A673 (cell line): Measurements from ENCODE around the gene CHMP2A. TPM values are rescaled to one million over a fixed set of nuclear protein-coding genes. Genes with fewer than 3 reads are reported as not detected.

Experiments used
- BruUV-seq: library from RNA; stranded (reverse); fragments of 400-500 nt; replicated peaks from 2 replicates; lab custom pipeline; 2021; lab: Mats Ljungman, UMichigan
- CTCF ChIA-PET: fragments of 300-600 bp; sonication (Branson Sonifier 250); formaldehyde crosslinking; loops from one replicate; lab custom pipeline; 2022; ENCODE audit warnings: antibody characterized with exemption; lab: Charles Lee
- POLR2A ChIA-PET: fragments of 300-600 bp; sonication (Branson Sonifier 250); formaldehyde crosslinking; loops from one replicate; lab custom pipeline; 2022; ENCODE audit warnings: antibody characterized with exemption; ENCODE audit not compliant: low non-redundant PET; lab: Charles Lee
- DNase-seq: peaks from one replicate; pipeline ENCODE4 v3.0.0-alpha.2; 2015; ENCODE audit warnings: low spot score
- H3K27ac ChIP-seq: fragments of 200-600 bp; sonication (generic); 2 replicates; pipeline ENCODE4 v1.5.1; 2016; ENCODE audit warnings: mixed run types, low read depth, mild to moderate bottlenecking, mixed read lengths, antibody characterized with exemption, low read length; ENCODE audit not compliant: poor library complexity, severe bottlenecking
- H3K27me3 ChIP-seq: fragments of 200-600 bp; sonication (generic); replicated peaks from 2 replicates; pipeline ENCODE4 v1.6.1; 2017; ENCODE audit warnings: mixed run types, low read depth, mild to moderate bottlenecking, mixed read lengths, antibody characterized with exemption, low read length; ENCODE audit not compliant: insufficient read depth, poor library complexity
- H3K36me3 ChIP-seq: fragments of 200-600 bp; sonication (generic); 2 replicates; pipeline ENCODE4 v1.6.1; 2016; ENCODE audit warnings: mixed run types, mild to moderate bottlenecking, mixed read lengths, antibody characterized with exemption, low read length; ENCODE audit not compliant: insufficient read depth, poor library complexity, severe bottlenecking
- H3K4me1 ChIP-seq: fragments of 200-600 bp; sonication (generic); 2 replicates; pipeline ENCODE4 v1.6.1; 2017; ENCODE audit warnings: mixed run types, mild to moderate bottlenecking, mixed read lengths, antibody characterized with exemption, low read length; ENCODE audit not compliant: insufficient read depth, poor library complexity, severe bottlenecking
- H3K4me3 ChIP-seq: fragments of 200-600 bp; sonication (generic); 2 replicates; pipeline ENCODE4 v1.5.1; 2016; ENCODE audit warnings: low read depth, mixed run types, mild to moderate bottlenecking, mixed read lengths, low read length; ENCODE audit not compliant: poor library complexity, severe bottlenecking
- H3K9me3 ChIP-seq: fragments of 200-600 bp; sonication (generic); 2 replicates; pipeline ENCODE4 v1.6.1; 2016; ENCODE audit warnings: mixed run types, low read depth, mild to moderate bottlenecking, mixed read lengths, antibody characterized with exemption, low read length; ENCODE audit not compliant: poor library complexity, severe bottlenecking
- EZH2 ChIP-seq: fragments of 200-600 bp; sonication (generic); IDR thresholded peaks from 2 replicates; pipeline ENCODE4 v1.6.1; 2017; ENCODE audit warnings: borderline replicate concordance, low read depth, mild to moderate bottlenecking, mixed read lengths, antibody characterized with exemption, low read length; ENCODE audit not compliant: poor library complexity, severe bottlenecking
- intact Hi-C: fragments of 100-400 bp; cut with micrococcal nuclease; formaldehyde crosslinking; loops from one replicate; pipeline ENCODE4 v1.10.0; 2022; ENCODE audit not compliant: unreplicated experiment
- total RNA-seq: library from RNA; stranded (reverse); gene quantifications from 2 replicates; pipeline ENCODE4 v1.2.3, GENCODE V29; 2021
- TF ChIP-seq, protein P1 (sequence below): fragments of 300-800, 200-600 bp; sonication (generic); conservative IDR thresholded peaks from 2 replicates; pipeline ENCODE4 v1.5.1; 2017; ENCODE audit warnings: low read depth, mild to moderate bottlenecking, antibody characterized with exemption, low read length, moderate library complexity, mixed read lengths

The CHMP2A gene
- total RNA-seq, 1 experiment from 2014 or later, result 57.6 TPM

DNA sequence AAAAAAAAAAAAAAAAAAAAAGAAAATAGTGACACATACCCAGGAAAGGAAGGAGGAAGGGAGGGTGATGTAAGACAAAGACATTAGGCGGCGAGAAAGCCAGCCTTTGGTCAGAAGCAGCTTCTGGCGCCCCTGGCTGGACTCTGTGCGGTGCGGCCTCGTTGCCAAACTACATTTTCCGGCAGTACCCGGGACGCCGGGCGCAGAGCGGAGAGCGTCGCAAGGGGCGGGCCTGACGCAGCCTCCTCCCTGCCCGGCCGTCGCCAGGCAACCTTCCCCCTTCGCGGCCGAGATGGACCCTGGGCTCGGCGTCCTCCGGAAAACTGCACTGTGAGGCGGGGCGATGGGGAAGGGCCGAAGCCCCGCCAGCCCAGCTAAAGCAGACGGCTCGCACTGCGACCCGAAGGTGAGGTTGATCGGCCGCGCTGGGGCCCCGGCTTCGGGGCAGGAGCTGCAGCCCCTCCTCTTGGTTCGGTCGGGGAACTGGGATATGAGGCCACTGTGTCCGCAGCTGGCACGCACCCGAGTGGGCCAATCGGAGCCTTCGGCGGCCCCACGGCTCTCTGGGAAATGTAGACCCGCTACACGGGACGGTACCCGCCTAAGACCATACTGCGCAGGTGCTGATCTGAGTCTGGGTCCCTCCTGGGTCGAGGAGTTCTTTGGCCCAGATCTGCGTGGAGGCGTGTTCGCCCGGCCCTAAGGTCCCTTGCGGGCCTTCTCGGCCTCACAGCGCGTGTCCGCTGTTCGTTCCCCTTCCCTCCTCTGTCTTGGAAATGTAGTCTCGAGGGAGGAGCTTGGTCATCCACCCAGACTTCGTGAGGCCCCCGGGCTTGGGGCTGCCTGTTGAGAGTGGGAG lies 20.5 kb upstream of the CHMP2A start:
- Histone ChIP-seq H3K4me3 (peak overlapping the region; percentile 89), H3K9me3 (no peaks in the 10 kb centered on the region), H3K27me3 (no peaks in the 10 kb centered on the region), H3K4me1 (peaks cover 23% of the 10 kb centered on the region), H3K27ac (peak overlapping the region; percentile 96), H3K36me3 (no peaks in the 10 kb centered on the region)
- ChIA-PET POLR2A (interaction anchor here (0.6 to 0.7 kb wide), 3 partner anchors 32 to 126 kb away, joined by 3 to 13 read pairs (median 10); no protein-coding TSS in a partner anchor), CTCF (interaction anchor here (0.6 kb wide), 1 partner anchor 327 kb away, joined by 4 read pairs; no protein-coding TSS in a partner anchor)
- TSS peak; percentile 71 for BruUV-seq
- intact Hi-C loops, result no loop called here
- peak; percentile 95 for DNase-seq
- TF ChIP-seq, protein P1, sequence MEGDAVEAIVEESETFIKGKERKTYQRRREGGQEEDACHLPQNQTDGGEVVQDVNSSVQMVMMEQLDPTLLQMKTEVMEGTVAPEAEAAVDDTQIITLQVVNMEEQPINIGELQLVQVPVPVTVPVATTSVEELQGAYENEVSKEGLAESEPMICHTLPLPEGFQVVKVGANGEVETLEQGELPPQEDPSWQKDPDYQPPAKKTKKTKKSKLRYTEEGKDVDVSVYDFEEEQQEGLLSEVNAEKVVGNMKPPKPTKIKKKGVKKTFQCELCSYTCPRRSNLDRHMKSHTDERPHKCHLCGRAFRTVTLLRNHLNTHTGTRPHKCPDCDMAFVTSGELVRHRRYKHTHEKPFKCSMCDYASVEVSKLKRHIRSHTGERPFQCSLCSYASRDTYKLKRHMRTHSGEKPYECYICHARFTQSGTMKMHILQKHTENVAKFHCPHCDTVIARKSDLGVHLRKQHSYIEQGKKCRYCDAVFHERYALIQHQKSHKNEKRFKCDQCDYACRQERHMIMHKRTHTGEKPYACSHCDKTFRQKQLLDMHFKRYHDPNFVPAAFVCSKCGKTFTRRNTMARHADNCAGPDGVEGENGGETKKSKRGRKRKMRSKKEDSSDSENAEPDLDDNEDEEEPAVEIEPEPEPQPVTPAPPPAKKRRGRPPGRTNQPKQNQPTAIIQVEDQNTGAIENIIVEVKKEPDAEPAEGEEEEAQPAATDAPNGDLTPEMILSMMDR, result no peak
- no peak for TF ChIP-seq EZH2

DNA sequence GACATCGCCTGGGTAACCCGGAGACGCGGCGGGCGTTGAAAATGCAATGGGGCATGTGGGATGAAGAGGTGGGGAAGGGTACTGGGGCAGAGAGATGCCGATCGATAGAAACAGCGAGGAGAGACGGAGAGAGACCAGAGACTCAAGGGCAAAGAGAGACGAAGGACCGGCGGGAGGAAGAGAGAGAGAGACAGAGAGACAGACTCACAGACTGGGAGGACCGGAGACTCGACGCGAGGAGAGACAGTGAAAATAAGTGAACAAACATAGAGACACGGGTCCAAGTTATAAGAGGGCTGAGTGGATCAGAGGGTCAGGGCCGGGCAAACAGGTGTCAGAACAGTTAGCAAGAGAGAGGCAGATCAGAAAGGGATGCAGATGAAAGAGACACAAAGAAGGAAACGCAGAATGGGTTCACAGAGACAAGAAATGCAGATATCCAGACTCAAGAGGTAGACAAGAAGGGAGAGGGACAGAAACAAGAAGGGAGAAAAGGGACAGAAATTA lies 18.8 kb upstream of the CHMP2A start:
- peaks cover 2% of the 10 kb centered on the region for H3K36me3 ChIP-seq
- H3K27ac ChIP-seq, result peak overlapping the region; percentile 96
- H3K4me3 ChIP-seq, result peak overlapping the region; percentile 52
- POLR2A ChIA-PET, result no interaction called here
- DNase-seq, result no peak
- CTCF ChIA-PET, result no interaction called here
- BruUV-seq, result no TSS peak
- TF ChIP-seq EZH2, result no peak
- TF ChIP-seq, protein P1, result no peak
- H3K27me3 ChIP-seq, result no peaks in the 10 kb centered on the region
- intact Hi-C loops, result no loop called here
- H3K9me3 ChIP-seq, result no peaks in the 10 kb centered on the region
- peaks cover 10% of the 10 kb centered on the region for H3K4me1 ChIP-seq

DNA sequence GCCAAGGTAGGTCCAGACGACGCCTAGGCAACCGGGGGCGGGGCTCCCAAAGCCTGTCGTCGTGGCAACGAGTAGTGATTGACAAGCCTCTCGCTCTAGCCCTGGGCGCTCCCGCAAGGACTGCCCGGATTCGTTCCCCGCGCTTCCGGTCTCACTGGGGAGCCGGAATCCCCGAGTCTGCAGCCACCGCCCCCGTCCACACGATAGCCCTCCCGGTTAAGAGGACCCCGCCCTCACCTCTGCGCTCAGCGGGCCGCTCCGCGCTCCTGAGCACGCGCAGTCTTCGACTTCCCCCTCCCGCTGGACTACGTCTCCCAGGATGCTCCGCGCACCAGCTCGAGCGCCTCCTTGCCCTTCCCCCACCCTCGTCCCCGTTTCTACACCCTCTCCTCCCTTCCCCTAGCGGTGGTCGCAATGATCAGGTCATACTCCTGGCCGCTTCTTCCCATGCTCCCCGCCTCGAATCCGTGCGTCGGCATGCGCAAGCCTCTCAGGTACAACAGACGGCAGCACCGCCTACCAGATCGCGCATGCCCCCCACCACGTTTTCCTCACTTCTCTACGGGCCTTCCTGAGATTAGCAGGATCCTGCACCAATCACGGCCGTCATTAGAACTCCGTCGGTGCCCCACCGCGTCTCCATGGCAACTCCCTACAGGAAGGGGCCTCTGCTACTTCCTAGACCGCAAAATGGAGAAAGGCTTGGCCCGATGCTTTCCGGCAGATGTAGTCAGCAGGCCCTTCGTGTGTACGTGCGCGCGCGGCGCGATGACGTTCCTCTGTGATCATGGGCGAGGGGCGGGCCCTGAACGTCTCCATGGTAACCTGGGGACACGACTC lies 18.1 kb upstream of the CHMP2A start, which contains the start of gene MZF1:
Gene MZF1, minus strand, starts transcription at position 518 of the 840 bp plus-strand sequence. CDS start 1,946 bp downstream, outside the sequence.
- intact Hi-C loops, result no loop called here
- Histone ChIP-seq H3K27ac (peak within 1 kb of the TSS; percentile 96), H3K4me3 (peak within 1 kb of the TSS; percentile 52), H3K9me3 (no peaks in the 10 kb centered on the region), H3K4me1 (peaks cover 10% of the 10 kb centered on the region), H3K27me3 (no peaks in the 10 kb centered on the region), H3K36me3 (peaks cover 2% of the 10 kb centered on the region)
- peak; percentile 100 for DNase-seq
- ChIA-PET CTCF (no interaction called here), POLR2A (interaction anchor here (0.5 kb wide), 1 partner anchor 51 kb away, joined by 18 read pairs; no protein-coding TSS in a partner anchor)
- no peak for TF ChIP-seq EZH2
- TF ChIP-seq, protein P1, result peak; percentile 26; the same call in 1 of the 2 replicates
- BruUV-seq, result no TSS peak
